ENCODE results near the gene NEK10.
A peak's percentile ranks its signal among the peaks of the same experiment; 100 is the strongest.
"Not testable (repeated sequence)": the region's sequence is repeated elsewhere in the genome, so short reads cannot be mapped to it uniquely, and the experiment has no call there.

NEK10 gene, protein sequence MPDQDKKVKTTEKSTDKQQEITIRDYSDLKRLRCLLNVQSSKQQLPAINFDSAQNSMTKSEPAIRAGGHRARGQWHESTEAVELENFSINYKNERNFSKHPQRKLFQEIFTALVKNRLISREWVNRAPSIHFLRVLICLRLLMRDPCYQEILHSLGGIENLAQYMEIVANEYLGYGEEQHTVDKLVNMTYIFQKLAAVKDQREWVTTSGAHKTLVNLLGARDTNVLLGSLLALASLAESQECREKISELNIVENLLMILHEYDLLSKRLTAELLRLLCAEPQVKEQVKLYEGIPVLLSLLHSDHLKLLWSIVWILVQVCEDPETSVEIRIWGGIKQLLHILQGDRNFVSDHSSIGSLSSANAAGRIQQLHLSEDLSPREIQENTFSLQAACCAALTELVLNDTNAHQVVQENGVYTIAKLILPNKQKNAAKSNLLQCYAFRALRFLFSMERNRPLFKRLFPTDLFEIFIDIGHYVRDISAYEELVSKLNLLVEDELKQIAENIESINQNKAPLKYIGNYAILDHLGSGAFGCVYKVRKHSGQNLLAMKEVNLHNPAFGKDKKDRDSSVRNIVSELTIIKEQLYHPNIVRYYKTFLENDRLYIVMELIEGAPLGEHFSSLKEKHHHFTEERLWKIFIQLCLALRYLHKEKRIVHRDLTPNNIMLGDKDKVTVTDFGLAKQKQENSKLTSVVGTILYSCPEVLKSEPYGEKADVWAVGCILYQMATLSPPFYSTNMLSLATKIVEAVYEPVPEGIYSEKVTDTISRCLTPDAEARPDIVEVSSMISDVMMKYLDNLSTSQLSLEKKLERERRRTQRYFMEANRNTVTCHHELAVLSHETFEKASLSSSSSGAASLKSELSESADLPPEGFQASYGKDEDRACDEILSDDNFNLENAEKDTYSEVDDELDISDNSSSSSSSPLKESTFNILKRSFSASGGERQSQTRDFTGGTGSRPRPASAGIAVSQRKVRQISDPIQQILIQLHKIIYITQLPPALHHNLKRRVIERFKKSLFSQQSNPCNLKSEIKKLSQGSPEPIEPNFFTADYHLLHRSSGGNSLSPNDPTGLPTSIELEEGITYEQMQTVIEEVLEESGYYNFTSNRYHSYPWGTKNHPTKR

DNA sequence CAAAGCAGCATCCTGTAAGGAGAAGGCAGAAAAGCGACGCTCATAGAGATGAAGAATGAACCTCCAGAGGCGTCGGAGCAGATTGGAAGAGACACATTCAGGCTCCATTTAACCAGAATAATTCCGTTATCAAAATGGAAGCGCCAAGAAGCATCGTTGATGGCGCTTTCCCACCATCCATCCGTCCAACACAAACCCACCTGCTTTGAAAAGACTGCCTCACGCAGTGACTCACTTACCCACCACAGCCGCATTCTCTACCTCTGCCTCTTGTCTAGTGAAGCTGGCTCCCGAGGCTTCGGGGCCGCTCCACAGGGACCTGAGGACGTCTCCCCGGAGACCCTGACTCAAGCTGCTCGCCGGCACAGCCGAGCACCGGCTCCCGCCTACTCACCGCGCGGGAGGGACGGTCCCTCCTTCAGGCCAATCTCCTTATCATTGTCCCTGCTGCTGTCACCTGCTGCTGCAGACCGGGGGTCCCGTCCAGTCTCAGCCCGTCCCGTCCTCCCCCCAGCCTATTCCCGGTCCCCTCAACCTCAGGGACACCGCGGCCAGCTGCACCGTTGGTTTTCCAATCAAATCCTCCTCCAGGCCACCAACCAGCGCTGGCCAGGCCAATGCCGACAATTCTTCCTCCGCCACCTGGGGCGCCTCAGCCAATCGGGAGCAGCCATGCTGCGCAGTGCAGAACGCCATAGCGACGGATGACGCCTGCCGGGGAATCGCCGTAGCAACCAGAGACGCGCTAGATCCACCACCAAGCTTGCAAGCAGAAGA is at the start of gene NEK10:
TSS of gene NEK10 (minus strand) at position 553 of the 777 bp plus-strand sequence. CDS start 16,501 bp downstream, outside the sequence.
- peak; percentile 82 to 88 for DNase-seq (ENCODE audit: low read depth in 1 of 2, low spot score in 1 of 2)

DNA sequence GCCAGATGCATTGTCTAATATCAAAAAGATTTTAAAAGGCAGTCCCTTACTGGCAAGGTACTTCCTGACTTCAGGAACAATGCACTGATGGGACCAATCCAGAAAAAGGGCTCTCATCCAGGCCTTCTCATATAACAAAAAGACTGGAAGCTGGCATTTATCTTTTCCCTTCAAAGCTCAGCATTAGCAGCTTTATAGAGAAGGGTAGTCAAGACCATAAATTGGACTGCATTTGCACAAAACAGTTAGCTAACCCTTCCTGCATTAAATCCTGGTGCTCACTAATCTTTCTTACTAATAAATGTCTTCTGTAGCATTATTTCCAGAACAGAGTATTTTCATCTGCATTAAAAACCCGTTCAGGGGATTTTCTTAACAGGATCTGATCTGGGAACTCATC is 46.0 kb upstream of the NEK10 start:
- no peak for DNase-seq (ENCODE audit: low read depth in 1 of 2, low spot score in 1 of 2)

DNA sequence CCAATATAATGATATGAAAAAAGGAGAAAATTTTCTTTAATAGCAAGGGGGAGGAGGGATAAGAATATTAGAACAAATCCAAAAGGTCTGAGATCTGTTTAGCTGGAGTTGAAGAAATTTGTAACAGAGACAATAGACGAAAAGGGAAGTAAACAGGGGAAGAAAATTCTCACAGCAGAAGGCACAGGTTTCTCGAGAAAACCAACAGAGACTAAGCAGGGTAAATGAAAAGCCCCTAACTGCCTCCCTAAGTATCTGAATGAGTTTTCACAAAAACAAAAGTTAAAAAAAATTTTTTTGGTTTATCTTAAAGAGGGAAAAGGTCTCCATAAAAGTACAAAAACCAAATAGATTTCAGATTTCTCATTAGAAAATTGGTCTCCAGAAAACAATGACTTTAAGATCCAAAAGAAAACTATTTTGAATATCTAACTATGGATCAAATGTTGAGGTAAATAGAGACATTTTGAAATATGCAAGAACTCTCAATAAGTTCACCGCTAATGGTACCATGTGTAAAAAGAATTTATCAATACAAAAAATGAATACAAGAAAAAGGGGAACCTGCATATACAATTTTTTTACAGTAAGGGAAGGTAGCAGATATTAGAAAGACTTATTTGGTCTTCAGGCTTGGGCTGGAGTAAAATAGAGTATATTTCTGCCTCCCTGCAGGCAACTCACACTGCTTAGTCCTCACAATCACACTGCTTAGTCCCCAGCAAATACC is 23.9 kb upstream of the NEK10 start:
- DNase-seq (ENCODE audit: low read depth in 1 of 2, low spot score in 1 of 2), result no peak

DNA sequence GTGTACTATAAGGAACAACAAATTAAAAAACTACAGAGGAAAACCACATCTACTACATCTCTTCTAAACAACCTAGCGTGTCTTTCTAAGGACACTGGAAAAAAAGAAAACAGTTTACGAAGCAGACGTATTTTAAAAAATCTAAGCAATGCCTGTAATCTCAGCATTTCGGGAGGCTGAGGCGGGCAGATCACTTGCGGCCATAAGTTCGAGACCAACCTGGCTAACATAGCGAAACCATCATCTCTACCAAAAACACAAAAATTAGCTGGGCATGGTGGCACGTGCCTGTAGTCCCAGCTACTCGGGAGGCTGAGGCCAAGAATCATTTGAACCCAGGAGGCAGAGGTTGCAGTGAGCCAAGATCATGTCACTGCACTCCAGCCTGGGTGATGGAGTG is 23.2 kb upstream of the NEK10 start:
- not testable (repeated sequence) for DNase-seq (ENCODE audit: low read depth in 1 of 2, low spot score in 1 of 2)

DNA sequence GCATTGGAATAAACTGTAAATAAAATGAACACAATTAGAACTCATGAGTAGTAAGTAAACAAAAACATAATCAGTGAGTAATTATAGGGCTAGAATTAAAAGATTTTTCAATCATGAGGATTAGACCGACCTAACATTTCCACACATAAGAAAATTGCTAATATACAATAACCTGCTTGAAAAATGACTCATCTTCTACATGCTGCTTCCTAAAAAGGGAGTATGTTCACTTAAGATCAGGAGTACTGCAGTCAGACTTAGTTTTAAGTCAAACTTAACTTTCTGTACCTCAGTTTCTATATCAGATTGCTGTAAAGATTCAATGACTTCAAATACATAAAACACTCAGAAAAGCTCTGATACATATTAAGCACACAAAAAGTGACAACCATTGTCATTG is 22.6 kb upstream of the NEK10 start:
- no peak for DNase-seq (ENCODE audit: low read depth in 1 of 2, low spot score in 1 of 2)

DNA sequence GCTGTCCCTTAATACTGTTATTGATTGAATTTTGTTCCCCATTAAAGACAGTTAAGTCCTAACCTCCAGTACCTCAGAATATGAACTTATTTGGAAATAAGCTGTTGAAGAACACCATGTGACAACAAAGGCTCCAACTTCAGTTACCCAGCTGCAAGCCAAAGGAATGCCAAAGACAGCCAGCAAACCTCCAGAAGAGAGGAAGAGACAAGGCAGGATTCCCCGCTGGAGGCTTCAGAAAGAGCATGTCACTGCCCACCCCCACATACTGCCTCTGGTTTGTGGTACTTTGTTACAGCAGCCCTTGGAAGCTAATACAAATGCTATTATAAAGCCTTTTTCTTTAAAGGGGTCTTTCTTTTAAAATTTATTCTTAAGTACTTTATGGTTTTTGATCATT is 18.4 kb upstream of the NEK10 start:
- DNase-seq (ENCODE audit: low read depth in 1 of 2, low spot score in 1 of 2), result no peak

DNA sequence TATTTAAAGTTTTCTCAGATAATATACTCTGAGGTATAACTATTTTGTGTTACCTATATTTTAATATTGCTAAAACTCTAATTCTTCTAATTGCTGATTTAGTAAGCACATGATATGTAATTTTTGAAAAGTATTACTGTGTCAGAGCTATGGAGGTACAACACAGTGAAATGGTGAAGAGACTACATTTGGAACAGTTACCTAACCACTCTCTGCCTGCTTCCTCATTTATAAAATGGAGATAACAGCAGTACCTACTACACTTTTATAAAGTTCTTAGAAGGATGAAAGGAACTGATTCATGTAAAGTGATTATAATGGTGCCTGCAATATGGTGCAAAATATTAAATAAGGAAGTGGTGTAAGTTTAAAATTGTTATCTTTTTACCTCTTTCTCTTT is 16.3 kb upstream of the NEK10 start:
- DNase-seq (ENCODE audit: low read depth in 1 of 2, low spot score in 1 of 2), result no peak

DNA sequence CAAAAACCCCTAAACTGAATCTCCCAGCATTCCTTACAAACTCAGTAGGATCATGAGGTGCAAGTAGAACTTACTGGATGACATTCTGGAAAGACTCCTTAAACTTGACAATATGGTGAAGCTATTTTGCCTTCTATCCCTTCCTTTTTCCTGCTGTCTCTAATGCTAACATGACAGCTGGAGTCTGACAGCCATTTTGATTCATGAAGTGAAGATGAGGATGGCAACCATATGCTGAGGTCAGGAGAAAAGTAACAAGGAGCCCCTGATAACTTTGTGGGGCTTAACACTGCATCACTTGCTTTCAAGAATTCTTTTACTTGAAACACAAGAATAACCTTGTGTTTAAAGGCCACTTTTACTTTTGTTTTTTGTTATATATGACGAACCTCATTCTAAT is 15.0 kb upstream of the NEK10 start:
- DNase-seq (ENCODE audit: low read depth in 1 of 2, low spot score in 1 of 2), result no peak

DNA sequence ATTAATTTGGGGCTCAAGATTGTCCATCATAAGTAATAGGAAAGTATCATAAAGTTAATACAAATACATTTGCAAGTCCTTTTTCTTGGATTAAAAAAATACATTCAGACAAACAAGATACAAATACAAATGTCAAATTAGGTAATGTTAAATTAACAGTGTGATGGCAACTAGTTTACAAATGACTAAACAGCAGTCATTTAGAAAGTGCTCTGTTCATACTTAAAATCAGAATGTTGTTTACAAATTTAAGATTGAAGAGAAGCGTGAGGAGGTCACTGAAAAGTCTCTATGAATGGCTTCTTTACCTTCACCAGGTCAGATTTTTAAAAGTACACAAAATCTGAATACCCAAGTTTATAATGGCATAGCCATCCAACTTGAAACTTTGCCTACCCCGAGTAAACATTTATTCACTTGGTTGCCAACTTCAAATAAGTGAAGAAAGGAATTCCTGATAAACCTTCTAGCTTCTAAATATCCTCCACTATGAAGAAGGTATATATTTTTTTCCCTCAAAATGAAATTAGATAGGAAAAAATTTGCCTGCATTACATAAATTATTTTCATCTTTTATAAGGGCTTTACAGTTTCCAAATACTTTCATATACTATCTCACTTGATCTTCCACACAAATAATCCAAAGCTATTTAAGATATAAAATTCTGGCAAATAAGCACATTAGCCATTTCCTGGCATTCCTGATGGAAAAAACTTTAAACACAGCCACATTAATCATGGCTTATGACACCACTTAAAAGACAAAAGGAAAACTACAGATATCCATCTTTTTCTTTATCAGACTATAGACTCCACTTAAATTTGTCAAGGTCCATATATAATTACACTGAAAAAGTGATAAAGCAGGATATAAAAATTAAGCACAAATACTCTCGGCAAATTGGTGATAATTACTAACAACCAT is 11.5 kb upstream of the NEK10 start:
- no peak for DNase-seq (ENCODE audit: low read depth in 1 of 2, low spot score in 1 of 2)

DNA sequence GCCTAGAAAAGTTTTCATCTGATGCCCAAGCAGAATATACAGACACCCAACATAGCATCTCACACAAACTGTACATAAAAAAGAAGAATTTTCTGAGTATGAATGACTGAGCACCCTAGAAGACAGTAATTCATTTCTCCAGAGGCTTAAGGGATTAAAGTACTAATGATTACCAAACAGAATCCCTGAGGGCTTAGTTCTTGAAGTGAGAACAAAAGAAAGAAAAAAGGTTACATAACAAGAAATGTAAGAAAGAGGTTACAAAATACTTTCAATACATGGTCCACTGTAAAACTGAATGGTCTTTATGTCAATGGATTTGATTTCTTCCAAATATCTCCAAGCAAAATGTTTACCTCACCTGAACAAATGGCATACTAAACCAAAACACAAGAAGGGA is 9.1 kb upstream of the NEK10 start:
- DNase-seq (ENCODE audit: low read depth in 1 of 2, low spot score in 1 of 2), result no peak

DNA sequence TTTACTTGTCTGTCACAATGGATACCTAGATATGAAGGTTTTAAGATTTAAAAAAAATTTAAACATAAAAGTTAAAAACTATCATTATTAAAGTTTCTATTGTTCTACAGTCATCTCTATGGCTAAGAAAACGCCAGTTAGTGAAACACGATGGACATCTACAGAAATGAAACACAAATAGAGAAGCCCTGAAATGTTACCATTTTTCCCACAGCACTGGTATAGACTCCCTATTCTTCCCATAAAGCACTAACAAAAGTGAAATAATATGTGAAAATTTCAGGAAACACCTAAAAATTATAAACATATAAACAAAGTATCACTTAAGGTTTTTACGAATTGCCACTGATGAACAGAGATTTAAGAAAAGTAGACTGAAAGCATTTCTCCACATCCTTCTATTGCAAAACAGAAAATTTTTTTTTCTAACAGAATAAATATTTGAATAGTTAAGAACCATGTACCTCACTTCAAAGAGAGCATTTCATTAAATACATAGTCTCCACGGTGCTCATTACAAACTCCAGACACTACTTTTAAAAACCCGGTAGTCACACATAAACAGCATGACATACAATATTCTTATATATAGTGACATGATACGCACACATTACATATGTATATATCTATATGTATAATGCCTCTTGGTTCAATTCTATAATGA is 7.1 kb upstream of the NEK10 start:
- no peak for DNase-seq (ENCODE audit: low read depth in 1 of 2, low spot score in 1 of 2)

DNA sequence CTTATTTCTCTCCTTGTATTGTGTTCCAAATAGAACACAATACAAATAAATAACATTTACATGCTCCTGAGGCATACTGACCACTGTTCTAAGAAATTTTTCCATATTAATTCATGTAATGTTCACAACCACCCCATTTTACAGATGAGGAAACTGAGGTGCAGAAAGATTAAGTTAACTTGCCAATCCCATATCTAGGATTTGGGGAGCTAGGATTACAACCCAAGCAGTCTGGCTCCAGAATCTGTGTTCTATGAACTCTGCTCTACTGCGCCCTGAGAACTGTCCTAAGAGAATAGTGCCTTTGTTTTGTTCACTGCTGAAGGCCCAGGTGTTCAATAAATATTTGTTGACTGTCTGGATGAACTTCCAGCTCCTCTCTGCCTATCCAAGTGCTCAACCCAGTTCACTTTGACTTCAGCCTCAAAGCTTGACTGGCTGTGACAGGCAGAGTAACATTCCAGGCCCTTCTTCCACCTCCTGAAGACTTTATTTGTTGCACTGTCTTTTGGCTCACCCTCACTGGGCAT is 3.1 kb downstream of the NEK10 start:
- DNase-seq (ENCODE audit: low read depth in 1 of 2, low spot score in 1 of 2), result no peak

DNA sequence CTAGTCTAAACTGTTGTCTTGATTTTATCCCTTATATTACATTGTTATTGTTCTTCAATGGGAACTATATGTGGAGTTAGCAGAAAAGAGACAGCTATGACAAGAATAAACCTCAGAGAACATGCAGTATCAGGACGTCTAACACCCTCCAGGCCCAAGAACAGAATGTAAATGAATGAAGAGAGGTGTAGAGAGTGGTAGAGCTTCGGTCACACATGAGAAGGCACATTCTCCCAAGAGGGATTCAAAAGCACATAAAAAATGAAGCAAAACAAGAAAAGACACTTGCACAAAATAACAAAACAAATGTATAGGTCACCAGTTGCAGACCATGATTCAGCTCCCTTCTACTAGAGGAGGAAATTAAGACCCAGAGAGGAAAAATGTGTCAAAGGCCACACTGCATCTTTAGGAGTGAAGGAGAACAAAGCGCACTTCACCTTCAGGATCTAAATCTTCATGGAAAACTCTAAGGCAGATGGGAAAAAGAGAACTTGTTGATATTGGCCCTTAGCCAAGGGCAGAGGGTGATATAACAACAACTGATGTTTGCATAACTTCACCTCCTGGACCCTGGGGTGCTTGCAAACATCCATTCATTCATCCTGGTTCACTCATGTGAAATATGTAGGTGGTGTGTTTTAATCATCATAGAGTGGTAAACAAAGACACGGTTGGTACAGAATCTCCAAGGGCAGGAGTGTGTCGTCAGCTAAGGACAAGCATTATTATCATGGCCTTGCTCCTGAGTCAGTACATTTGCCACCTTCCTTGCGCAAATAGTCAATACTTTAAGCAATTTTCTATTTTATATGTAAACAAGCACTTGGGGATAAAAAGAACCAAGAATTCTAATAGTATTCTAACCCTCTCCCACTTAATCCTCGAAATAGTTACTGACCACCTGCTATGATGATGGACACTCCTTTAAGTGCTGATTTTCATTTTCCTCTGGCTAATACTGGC is 8.8 kb downstream of the NEK10 start:
- no peak for DNase-seq (ENCODE audit: low read depth in 1 of 2, low spot score in 1 of 2)

DNA sequence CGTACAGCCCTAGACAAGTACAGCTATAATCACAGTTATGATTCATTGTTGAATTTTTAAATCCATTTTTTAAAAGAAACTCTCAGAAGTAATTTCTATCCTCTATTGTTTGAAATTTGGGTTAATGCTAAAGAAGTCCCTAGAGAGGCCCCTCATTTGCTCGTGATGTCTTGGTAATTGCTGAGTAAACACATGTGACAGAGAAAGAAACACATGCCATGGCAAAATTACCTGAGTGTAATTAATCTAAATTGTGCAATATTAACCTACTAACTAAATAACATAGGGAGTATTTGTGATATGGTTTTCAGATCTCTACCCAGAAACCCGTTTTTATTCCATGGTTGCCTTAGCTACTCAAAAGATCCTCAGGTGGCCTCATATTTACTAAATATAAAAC is 10.8 kb downstream of the NEK10 start:
- DNase-seq (ENCODE audit: low read depth in 1 of 2, low spot score in 1 of 2), result no peak

DNA sequence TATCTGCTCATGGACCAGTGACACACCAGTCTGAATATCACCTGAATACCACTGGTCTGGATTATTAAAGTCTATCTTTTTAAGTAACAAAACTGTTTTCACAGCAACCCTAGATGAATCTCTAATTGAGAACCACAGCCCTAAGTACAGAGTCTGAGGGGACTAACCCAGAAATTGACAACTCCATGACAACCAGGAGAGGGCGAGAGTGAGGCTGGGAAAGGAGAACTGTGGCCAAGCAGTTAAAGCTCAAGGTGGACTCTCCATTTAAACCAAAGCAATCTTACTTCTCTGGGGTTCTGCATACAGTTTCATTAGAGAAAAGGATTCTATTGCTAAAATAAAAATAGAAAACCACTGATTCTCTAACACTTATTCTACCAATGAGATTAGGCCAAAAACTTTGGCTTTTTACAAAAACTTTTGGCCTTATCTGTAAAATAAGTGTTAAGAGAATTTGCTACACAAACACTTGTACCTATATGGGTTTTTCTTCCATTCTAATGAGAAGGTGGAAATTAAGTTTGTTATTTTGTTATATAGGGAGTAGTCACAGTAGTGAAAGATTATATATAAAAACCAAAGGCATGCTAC is 11.4 kb downstream of the NEK10 start:
- DNase-seq (ENCODE audit: low read depth in 1 of 2, low spot score in 1 of 2), result peak; percentile 11 to 49

DNA sequence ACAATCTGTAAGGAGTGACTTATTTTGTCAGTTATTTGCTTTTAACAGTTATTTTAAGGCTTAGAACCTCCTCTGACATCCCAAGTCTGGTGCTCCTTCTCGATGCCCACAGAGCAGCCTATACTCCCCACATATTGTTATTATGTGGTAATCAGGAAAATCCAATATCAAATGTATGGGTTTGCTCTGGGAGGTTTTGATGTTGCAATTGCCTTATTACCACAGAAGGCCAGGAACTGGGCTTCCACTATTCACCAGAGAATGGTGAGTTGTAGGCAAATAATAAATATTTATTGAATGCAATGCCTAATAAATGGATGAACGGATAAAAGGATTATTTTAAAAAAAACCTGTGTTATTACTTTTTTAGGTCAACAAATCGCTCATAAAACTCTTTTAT is 12.2 kb downstream of the NEK10 start:
- DNase-seq (ENCODE audit: low read depth in 1 of 2, low spot score in 1 of 2), result no peak

Measured in activated CD4-positive, alpha-beta T cell treated with anti-CD3 and anti-CD28 coated beads, Interleukin-2, amount 50 U/mL, for 24 hours (primary cell).